SK-MEL-5 (cell line): ENCODE data around the gene TNPO3. TPM values are rescaled to one million over a fixed set of nuclear protein-coding genes. Genes with fewer than 3 reads are reported as not detected.
A peak's percentile ranks its signal among the peaks of the same experiment; 100 is the strongest.
"Not testable (repeated sequence)": the region's sequence is repeated elsewhere in the genome, so short reads cannot be mapped to it uniquely, and the experiment has no call there.

Source experiments
- DNase-seq: peaks from one replicate; pipeline ENCODE4 v3.0.0-alpha.2; 2016; ENCODE audit warnings: low read depth, low spot score
- in situ Hi-C: cut with HindIII; loops from 2 replicates; pipeline ENCODE4 v1.10.0; 2016; ENCODE audit warnings: low sequenced_read_pairs, high pct_unique_total_duplicates, low pct_unique_long_range_greater_than_20kb
- total RNA-seq: library from RNA; depleted of rRNA; stranded (reverse); fragments of >200 nt; shearing (Covaris generic); gene quantifications from 2 replicates; pipeline ENCODE4 v1.2.3, GENCODE V29; 2014

Gene TNPO3
- total RNA-seq, 1 experiment from 2014 or later = 77.4 TPM

DNA sequence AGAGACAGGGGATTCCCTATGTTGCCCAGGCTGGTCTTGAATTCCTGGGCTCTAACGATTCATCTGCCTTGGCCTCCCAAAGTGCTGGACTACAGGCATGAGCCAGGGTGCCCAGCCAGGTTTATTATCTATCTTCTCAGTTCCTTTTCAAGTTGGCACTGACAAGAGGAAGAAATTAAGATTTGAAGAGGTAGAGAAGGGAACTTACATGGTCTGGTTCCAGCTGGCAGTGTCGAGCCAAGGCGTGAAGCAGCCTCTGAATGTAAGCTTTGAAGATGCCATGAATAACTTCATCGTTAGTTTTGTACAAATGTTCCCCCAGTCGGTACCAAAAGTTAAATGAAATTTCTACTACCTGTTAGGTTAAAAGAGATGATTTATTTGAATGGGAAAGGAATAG, 57.7 kb downstream of the TNPO3 start:
- in situ Hi-C loops = no loop called here

DNA sequence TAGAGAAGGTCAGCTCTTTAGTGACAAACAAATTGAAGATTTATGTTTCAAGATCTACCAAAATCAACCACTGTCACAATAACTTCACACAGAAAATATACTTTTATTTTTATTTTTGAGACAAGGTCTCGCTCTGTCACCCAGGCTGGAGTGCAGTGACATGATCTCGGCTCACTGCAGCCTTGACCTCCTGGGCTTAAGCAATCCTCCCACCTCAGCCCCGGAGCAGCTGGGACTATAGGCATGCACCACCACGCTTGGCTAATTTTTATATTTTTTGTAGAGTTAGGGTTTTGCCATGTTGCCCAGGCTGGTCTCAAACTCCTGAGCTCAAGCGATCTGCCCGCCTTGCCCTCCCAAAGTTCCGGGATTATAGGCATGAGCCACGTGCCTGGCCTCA, 60.4 kb downstream of the TNPO3 start:
- in situ Hi-C loops, DNase-seq: not testable (repeated sequence)

More for the DNA sequence above, 57.7 kb downstream of the TNPO3 start:
- DNase-seq = no peak

DNA sequence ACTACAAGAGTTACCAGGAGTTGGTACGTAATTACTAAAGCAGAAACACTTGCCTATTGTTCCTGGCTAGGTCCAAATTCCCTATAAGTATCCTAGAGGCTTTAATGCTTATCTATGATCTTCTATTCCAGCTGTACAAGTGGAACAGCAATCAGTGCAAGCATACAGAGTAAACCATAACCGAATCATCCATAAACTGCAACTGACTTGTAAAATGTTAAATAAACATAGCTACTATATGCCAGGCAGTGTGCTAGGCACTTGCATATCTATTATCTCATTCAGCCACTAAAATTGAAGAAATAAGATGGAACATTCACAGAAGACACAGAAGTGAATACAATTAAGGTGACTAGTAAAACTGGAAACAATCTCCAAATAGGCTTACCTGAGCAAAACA, 61.5 kb downstream of the TNPO3 start:
- in situ Hi-C loops = no loop called here
- no peak for DNase-seq

DNA sequence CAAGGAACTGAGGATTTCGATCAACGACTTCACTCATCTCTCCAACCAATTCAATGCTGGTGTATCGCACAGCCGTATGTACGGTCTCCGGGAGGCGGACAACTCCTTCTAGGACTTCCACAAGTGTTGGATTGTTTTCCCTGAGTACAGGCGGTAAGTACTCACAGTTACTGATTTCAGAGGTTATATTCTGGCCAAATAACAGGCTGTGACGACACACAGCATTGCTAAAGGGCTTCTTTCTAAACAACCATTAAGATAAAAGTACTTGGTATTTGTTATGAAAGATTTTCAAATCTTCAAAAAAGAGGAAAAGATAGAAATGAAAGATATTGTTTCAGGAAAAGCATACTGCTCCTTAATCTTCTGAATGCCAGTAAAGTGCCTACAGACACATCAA, 65.0 kb downstream of the TNPO3 start:
- in situ Hi-C loops = no loop called here
- DNase-seq = no peak

GRCh38 chr7:128988372-128988771, 66.5 kb downstream of the TNPO3 start:
- no peak for DNase-seq
- in situ Hi-C loops = no loop called here

- in situ Hi-C loops = no loop called here
Measured at GRCh38 chr7:128986609-128987008, 68.3 kb downstream of the TNPO3 start.

GRCh38 chr7:128985660-128986059, 69.3 kb downstream of the TNPO3 start:
- in situ Hi-C loops = no loop called here

More at GRCh38 chr7:128986609-128987008, 68.3 kb downstream of the TNPO3 start:
- DNase-seq = no peak

DNA sequence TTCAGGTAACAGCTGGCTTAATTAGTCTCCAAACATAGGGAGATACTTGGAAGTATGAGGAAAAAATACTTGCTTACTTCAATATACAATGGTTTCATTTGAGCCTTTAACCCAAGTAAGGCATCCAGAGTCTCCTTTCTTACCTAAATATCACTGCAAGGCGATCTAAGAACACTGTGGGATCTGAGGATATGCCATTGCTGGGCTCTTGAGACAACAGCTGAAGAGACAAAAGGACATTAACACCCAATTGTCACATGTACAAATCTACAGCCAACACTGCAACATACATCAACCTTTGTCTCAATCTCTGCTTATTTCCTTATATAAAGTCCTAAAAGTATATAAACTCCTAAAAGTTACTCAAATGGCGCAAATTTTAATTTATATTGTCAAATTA, 72.8 kb downstream of the TNPO3 start:
- no peak for DNase-seq
- in situ Hi-C loops = no loop called here

More at GRCh38 chr7:128985660-128986059, 69.3 kb downstream of the TNPO3 start:
- no peak for DNase-seq

DNA sequence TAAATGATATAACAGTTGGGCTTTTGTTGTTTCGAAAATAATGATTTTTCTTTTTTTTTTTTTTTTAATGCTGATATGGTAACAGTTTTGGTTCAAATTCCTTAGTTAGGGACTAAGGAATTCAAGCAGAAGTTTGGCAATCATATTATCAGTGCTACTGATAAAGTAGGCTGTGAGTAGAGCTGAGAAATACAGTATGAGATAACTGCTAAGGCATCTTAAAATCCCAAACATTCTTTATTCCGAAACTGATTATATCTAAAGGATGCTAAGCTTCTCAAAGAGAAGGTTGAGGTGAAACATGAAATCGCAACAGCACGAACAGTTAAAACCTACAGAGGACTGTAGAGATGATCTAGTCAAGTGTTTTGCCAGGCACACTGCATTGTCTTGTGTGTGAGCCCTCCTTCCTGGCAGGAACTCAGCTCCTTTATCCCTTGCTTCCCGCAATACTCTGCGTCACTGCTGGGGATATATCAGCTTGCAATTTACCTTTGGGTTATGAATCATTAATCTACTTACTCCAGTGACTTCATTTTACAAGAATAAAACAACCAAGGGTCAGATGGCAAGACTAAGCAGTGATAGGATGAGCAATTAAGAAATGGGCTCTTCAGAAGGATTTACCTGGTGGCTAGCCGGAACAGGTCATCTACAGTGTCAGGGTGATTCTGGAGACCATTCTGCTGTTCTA, 80.5 kb downstream of the TNPO3 start:
- in situ Hi-C loops = no loop called here
- no peak for DNase-seq

GRCh38 chr7:128968624-128969023, 86.3 kb downstream of the TNPO3 start:
- DNase-seq = no peak
- in situ Hi-C loops = no loop called here

DNA sequence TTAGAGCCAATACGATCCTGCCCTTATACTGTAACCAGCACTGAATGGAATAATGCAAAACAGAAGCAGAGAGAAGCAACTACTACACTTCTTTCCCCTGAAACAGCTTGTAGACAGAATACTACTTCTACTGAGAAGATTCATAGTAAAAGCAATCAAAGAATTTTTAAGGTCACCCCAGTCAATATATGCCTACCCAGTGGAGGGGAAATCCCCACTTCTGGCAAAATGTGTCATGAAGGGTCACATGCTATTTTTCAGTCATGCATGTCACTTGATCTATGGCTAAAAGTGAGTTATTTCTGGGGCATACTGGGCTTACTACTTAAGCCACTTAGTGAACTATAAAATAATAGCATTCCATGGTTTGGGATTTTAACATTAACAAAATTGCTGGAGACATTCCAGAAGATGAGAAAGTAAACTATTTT, 91.6 kb downstream of the TNPO3 start:
- peak; percentile 47 for DNase-seq
- in situ Hi-C loops = no loop called here

DNA sequence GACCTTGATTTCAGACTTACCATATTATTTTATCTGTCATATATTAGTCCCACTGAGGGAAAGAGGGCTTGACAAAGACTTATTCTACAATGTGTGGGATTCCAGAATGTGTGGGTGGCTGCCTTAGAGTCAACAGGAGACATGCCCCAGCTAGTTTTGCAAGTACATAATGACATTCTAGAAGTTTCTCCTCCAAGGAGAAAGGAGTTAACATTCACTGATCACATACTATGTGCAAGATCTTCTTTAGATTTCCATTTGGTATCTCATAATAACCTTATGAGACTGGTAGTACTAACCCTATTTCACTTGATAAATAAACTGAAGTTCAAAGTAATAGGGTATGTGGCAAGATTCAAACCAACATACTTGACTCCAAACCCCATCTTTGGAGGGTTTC, 92.0 kb downstream of the TNPO3 start:
- DNase-seq = no peak
- in situ Hi-C loops = no loop called here

DNA sequence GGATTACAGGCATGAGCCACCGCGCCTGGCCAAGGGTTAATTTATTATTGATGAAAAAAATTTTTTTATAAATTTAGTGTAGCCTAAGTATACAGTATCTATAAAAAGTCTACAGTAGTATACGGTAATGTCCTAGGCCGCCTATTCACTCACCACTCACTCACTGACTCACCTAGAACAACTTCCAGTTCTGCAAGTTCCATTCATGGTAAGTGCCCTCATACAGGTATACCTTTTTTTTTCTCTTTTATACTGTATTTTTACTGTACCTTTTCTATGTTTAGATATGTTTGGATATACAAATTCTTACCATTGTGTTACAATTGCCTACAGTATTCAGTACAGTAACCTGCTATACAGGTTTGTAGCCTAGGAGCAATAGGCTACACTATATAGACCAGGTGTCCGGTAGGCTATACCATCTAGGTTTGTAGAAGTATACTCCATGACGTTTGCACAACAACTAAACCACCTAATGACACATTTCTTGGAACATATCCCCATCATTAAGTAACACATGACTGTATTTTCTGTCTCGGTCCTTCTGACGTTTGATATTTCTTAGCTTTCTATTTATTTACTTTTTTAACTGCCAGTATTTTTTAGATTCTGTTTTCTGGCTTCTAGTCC, 93.8 kb downstream of the TNPO3 start:
- DNase-seq = no peak
- in situ Hi-C loops = no loop called here

- in situ Hi-C loops = loop anchor here (10.0 kb wide), 1 partner anchor 56 kb away; no protein-coding TSS in a partner anchor
- DNase-seq = no peak
Measured at GRCh38 chr7:128959296-128959695, 95.6 kb downstream of the TNPO3 start.

GRCh38 chr7:128955981-128956380, 98.9 kb downstream of the TNPO3 start:
- no peak for DNase-seq
- in situ Hi-C loops = loop anchor here (10.0 kb wide), 1 partner anchor 59 kb away; no protein-coding TSS in a partner anchor

- in situ Hi-C loops = loop anchor here (10.0 kb wide), 1 partner anchor 60 kb away; no protein-coding TSS in a partner anchor
- no peak for DNase-seq
Measured at GRCh38 chr7:128954830-128955802, 99.8 kb downstream of the TNPO3 start.

DNA sequence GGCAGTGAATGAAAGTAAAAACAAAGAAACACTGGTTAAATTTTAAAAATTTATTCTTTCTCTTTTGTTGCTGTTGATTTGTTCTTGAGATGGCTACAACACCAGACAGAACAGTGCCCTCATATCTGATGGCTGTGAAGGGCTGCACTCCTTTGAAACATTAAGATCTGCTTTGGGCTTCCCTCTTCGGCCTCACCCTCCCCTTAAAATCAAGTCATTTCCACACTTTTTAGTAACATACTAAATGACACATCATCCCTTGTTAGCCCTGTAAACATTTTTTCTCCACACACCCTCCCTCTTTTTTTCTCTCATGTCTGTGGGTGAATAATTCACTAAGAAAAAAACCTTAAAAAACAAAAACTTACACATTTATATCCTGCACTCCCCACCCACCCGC, 100.8 kb downstream of the TNPO3 start:
- in situ Hi-C loops = loop anchor here (10.0 kb wide), 1 partner anchor 61 kb away; no protein-coding TSS in a partner anchor
- no peak for DNase-seq

GRCh38 chr7:128951296-128951695, 103.6 kb downstream of the TNPO3 start:
- in situ Hi-C loops = loop anchor here (10.0 kb wide), 1 partner anchor 64 kb away; no protein-coding TSS in a partner anchor
- DNase-seq = no peak
